GM19452 (cell line): ENCODE measurements around the gene CDHR2.
A peak's percentile ranks its signal among the peaks of the same experiment; 100 is the strongest.
"Not testable (repeated sequence)": the region's sequence is repeated elsewhere in the genome, so short reads cannot be mapped to it uniquely, and the experiment has no call there.

Experiments
- ATAC-seq: cut with Tn5 transposase; IDR thresholded peaks from one replicate; pipeline ENCODE4 v1.9.1; 2021; ENCODE audit not compliant: unreplicated experiment

The CDHR2 gene

DNA sequence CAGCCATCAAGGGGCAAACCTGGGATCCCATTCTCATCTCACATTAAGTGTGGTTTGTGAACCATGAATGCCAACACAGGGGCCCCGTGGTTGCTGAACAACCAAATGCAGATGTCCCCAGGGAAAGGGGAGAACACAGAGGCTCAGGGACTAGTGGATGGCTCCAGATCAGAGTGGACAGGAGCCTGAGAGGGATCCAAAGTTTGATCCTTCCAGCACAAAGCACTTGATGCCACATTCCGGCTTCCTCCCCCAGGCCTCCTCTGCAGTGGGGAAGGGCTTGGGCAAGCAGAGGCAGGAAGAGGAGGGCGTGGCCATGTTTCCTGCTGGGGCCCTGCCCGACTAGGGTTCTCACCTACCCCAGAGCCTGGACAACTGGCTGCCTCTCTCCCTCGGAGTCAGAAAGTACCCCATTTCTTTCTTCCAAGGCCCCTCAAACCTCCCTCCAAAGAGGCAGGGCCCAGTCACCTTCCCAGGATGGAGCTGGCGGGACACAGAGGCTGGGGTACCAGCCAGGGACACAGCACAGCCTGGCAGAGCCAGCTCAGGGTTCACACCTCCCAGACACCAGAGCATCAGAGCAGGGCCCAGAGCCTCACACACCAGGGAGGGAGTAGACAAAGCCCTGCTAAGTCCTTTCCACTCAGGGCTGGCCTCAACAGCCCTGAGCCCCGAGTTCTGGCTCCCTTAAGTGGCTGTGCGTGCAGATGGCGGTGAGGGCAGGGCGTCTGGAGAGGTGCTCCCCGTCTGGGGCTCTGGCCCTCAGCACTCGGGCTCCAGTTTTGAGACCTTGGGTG is 7.6 kb upstream of the CDHR2 start:
- ATAC-seq, result no peak

- ATAC-seq, result no peak
Measured at GRCh38 chr5:176542135-176542595, 7.0 kb upstream of the CDHR2 start.

DNA sequence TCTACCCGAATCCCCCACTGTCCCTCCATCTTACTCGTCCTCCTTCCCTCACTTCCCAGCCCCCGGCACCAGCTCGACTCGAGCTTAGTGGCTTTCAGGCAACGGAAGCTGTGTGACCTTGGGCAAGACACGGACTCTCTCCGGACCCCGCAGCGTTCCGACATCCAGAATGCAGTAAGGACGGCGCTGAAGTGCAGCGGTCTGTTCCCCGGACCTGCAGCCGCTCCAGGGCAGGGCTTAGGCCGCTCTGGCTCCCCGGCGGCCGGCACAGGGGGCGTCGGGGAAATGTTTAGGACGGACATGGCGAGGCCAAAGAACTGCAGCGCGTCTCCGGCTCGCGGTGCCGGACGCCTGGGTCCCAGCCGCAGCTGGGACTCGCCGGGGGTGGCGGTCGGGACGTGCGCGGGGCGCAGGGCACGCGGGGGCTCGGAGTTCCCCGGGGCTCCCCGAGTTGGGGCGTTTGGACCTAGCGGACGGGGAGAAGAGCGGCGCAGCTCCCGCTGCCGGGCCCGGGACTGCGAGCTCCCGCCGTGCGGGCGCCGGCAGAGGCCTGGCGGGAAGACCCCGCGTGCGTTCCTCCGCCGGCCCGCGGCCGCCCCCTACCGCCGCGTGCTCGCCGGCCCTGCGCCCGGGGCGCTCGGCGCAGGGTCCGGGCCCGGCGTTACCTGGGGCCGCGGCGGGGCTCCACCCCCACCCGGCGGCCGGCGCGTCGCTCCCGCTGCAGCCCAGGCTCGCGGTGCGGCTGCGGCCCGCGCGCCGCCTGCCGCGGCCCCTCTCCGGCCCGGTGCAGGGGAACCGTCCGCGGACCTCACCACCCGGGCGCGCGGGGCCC is 6.3 kb upstream of the CDHR2 start:
- ATAC-seq, result peak; percentile 45

DNA sequence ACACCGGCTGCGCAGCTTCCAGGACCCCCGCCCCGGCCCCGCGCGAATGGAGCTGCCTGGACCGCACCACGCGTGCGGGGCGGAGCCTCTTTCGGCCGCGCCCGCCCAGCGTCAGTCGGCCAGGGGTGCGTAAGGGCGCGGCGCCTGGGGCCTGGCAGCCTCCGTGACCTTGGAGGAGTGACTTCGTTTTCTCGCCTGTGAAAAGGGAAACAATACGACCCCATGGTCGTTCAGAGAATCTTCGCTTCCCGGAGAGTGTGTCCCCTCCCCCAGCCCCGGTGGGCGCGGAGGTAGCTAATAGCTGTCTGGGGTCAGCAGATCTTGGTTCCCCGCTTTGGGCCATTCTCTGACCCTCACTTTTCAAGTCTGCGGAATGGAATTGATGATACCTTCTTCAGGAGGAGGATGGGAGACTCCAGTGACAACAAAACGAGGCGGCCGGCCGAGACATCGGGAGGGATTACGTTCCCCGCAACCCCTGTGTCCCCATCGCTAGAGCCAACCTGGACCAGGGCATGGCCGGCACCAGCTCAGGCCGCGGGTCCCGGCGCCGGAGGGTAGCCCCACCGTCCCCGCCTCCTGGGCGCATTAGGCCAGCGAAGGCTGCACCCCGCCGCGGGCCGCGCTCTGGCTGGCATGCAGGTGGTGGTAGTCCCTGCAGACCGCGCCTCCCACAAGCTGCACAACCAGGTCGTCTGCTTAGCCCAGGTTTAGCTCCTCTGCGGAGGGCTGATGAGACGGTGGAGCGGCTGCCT is 5.5 kb upstream of the CDHR2 start:
- ATAC-seq, result peak; percentile 70

- no peak for ATAC-seq
Measured at GRCh38 chr5:176545388-176545736, 3.8 kb upstream of the CDHR2 start.

- no peak for ATAC-seq
Measured at GRCh38 chr5:176545737-176546509, 3.2 kb upstream of the CDHR2 start.

GRCh38 chr5:176547802-176548201 is 1.3 kb upstream of the CDHR2 start:
- ATAC-seq, result no peak

GRCh38 chr5:176549871-176550270 is 729 bp downstream of the CDHR2 start:
- no peak for ATAC-seq

DNA sequence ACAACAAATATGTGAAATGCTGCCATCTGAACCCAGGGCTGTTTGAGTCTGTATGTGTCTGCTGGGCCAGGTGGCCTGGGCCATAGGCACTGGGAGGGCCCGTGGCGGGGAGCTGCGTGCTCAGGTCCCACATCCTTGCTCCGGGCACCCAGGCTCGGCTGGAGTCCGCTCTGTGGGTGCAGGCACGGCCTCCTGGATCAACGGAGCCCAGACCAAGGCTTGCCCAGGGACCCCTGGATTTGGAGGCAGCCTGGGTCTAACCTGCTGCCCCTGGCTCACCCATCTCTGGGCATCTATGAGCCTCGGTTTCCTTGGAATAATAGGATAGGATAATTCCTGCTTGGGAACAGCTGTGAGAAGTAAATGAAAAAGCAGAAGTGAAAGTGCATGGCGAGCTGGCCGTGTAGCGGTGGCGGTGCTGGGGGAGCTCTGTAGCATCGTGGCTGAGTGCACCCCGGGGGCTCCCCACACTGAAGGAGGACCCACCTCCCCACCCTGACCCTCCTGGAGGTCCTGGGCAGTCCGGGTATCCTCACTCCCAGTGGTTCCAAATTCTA is 1.2 kb downstream of the CDHR2 start:
- ATAC-seq, result no peak

DNA sequence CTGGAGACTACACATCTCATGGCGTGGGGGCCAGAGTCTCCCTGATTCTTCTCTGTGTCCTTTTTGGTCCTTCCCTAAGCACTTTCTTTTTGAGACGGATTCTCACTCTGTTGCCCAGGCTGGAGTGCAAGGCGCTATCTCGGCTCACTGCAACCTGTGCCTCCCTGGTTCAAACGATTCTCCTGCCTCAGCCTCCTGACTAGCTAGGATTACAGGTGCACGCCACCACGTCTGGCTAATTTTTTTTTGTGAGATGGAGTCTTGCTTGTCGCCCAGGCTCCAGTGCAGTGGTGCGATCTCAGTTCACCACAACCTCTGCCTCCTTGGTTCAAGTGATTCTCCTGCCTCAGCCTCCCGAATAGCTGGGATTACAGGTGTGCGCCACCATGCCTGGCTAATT is 1.8 kb downstream of the CDHR2 start:
- ATAC-seq, result not testable (repeated sequence)

- no peak for ATAC-seq
Measured at GRCh38 chr5:176552332-176552869, 3.3 kb downstream of the CDHR2 start.

GRCh38 chr5:176553260-176554085 is 4.3 kb downstream of the CDHR2 start:
- ATAC-seq, result no peak

GRCh38 chr5:176557846-176558245 is 8.7 kb downstream of the CDHR2 start:
- no peak for ATAC-seq

DNA sequence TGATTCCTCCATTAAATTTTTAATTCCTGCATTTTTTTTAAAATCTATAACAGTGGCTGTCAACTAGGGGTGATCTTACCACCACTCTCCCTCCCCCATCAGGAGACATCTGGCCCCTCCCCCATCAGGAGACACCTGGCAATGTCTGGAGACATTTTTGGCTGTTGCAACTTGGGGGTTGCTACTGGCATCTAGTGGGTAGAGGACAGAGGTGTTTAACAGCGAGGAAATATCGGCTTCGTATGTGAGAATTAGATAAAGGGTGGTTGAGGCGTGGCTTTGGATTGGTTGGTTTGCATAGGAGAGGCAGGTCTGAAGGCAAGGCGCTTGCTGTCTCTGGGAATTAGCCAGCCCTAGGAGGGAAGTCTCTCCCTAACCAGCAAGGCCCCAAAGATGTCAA is 10.5 kb downstream of the CDHR2 start:
- no peak for ATAC-seq

DNA sequence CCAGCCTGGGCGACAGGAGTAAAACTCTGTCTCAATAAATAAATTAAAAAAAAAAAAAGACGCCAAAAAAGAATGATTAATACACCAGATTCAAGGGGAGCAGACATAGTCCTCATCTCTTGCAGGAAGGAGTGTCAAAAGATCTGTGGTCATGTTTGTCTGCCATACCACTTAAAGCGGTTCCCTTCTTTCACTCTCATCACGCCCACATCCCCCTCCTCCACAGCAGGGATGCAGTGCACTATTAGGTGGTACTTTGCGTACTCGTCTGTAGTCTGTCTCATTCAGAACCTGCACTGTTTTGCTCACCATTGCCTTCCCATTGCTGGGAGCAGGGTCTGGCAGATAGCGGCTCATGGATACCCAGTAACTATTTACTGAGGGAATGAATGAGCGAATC is 11.2 kb downstream of the CDHR2 start:
- no peak for ATAC-seq

- no peak for ATAC-seq
Measured at GRCh38 chr5:176561259-176561658, 12.1 kb downstream of the CDHR2 start.

DNA sequence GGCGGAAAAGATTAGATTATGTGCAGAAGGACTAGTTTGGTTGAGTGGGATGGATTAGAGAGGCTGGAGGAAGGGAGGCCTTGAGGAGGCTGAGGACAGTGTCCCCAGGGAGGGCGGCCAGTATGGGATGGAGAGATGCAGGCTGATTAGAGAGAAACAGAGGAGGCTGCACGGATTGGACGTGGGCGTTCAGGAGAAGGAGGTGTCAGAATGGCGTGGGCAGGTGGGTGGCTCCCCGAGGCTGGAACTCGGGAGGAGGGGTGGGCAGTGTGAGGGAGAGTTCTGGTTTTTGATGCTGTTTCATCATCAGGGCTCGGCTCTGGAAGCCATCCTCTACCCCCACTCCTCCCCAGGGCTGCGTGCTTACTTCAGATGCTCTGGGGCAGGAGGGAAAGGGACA is 13.0 kb downstream of the CDHR2 start:
- ATAC-seq, result no peak

DNA sequence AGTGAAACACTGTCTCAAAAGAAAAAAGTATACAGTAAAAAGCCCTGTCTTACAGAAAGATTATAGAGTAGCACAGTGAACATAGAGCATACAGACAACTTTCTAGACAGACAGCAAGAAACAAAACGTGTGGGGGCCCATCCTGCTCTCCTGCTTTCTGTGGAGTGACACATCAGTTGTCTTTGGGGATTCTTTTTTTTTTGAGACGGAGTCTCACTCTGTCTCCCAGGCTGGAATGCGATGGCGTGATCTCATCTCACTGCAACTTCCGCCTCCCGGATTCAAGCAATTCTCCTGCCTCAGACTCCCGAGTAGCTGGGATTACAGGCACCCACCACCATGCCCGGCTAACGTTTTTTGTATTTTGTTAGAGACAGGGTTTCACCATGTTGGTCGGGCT is 14.9 kb downstream of the CDHR2 start:
- ATAC-seq, result no peak

- no peak for ATAC-seq
Measured at GRCh38 chr5:176565760-176566288, 16.7 kb downstream of the CDHR2 start.
